HG03342 (cell line): ENCODE measurements around the gene ZNF547.
A peak's percentile ranks its signal among the peaks of the same experiment; 100 is the strongest.

Source experiments
- ATAC-seq: cut with Tn5 transposase; IDR thresholded peaks from one replicate; pipeline ENCODE4 v1.9.1; 2021; ENCODE audit warnings: mild to moderate bottlenecking, moderate library complexity; ENCODE audit not compliant: unreplicated experiment

ZNF547 gene

DNA sequence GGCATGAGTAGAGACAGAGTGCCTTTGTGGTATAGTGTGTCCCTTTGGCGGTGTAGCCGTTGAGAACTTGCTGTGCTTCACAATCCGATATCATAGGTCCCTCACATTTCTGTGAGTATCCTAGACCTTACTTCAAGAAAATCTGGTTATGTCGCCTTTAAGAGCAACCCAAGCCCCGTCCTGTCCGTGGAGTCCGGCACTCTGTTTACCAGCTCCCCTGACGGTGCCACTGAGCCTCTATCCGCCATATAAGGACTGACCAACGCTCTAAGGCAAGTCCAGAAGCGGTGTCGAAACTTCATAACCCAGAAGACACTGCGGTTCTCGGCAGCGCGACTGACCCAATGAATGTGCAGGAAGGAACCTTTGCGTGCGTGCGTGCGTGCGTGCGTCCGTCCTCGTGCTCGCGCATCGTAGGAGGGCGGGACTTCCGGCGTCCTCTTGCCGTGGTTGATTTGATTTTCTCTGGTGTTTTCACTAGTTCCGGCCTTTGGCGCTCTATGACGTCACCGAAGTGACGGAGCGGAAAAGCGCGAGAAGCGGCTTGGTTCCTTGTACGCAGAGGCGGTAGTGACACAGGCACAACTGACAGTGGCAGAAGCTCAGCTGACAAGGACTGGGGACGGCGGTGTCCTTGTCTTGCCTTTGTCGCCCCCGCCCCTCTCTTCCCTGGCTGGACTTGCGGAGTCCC lies at the start of gene ZNF547, which contains the start of gene TRAPPC2B:
ZNF547 (plus strand) TSS at position 555 of the 691 bp plus-strand sequence. CDS start 5,005 bp downstream, outside the sequence.
TRAPPC2B (plus strand) TSS at position 555 of the 691 bp plus-strand sequence. CDS start 1,283 bp downstream, outside the sequence.
- ATAC-seq = peak; percentile 90

DNA sequence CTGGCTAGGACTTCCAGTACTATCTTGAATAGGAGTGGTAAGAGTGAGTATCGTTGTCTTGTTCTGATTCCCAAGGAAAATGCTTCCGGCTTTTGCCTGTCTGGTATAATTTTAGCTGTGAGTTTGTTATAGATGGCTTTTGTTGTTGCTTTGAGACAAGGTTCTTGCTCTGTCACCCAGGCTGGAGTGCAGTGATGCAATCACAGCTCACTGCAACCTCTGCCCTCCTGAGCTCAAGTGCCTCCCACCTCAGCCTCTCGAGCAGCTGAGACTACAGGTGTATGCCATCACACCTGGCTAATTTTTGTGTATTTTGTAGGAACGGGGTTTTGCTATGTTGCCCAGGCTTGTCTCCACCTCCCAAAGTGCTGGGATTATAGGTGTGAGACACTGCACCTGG lies 49.2 kb upstream of the ZNF547 start:
- no peak for ATAC-seq

DNA sequence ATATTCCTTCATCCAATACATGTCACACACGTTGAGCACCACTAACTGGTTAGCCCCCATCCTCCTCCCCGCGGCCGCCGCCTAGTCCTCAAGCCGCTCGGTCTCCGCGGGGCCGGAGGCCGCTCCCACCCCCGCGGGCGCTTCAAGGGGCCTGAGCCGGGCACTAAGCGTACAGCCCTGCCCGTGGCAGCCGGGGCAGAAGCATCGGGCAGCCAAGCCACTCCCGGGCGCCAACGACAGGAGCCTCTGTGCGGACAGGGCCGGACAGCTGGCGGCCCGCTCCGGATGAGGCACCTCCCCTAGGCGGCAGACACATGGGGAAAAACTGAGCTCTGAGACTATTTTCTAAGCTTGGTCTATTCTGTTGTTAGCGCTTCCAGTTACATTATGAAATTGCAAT lies 45.8 kb upstream of the ZNF547 start:
- no peak for ATAC-seq

DNA sequence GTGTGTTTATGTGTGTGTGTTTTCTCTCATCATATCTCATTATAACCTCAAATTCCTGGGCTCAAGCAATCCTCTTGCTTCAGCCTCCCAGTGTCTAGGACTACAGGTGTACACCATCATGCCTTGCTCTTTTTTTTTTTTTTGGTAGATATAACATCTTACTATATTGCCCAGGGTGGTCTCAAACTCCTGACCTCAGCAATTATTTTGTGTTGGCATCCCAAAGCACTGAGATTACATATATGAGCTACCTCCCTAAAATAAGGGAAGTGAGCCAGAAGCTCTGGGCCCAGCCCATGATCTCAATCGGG lies 43.5 kb upstream of the ZNF547 start:
- ATAC-seq = no peak

DNA sequence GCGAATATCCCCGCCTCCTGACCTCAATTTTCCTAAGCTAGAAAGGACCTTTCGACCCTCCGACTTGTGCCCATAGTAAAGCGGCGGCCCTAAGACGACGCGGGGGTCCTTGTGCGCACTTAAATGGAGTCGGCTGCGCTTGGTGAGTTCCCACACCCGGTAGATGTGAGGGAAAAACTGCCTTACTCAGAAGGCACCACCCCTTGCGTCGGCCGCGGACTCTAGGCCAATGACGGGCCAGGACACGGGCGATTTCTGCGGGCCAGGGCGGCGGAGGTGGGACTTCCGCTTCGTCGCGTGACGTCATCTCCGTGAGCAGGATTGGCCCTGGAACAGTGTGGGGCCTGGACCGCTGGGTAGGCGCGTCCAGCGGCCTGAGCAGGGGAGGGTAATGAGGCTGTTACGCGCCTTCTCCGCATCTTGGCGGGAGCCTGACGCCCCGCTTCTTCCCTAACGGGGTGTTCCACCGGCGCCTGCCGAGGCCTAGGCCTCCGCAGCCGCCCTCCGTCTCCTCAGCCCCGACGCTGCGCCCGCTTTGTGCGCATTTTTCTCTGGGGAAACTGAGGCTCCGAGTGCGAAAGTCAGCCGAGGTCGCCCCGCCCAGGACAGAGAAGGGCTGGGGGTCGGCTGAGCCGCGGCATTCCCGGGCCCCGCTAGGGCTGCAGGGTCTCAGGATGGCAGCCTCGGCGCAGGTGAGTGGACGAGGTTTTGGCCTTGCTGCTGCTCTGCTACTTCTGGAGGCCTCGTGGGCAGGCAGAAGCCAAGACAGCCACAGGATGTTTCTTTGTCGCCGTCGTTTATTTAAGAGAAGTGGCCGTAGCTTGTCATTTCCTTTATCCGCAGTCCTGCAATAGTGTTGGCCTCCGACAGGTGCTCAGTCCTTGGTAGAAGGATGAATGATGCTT lies 42.9 kb upstream of the ZNF547 start, which contains the start of gene ZNF543:
ZNF543 (plus strand) TSS at position 293 of the 905 bp plus-strand sequence; CDS start at position 675, 382 bp downstream.
- ATAC-seq = peak; percentile 96

DNA sequence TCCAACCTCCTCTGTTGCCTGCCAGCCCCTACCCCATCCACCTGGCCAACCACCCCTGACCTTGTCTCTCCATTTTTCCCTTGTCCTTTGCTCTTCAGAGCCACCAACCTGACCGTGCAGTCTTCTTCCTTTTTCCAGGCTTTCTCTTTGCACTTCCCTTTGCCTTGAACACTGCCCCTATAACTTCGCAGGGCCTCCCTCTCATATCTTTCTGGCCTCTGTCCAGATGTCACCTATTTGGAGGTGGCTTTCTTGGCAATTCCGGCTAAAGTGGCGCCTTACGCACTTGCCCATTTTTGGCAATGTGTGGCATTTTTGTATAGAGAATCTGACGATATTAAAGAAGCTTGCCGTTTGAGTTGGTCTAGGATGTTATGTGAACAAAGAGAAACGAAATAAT lies 42.2 kb upstream of the ZNF547 start:
- no peak for ATAC-seq

DNA sequence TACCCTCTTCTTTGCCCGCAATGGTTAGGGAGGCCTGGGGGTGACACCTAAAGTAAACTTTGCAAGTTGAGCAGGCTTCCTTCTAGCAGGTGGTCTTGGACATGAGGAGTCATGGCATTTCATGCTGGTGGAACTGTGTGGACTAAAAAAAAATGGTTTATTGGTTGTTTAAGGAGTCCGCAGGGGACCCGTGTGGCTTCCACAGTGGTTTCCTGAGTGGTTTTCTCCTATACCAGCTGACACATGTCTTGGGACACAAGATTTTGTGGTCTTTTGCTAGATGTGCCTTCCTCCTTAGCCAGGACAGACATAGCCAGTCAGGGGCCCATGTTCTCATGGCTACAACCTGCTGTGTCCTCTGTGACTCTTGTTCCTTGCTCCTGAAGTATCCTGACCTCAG lies 41.6 kb upstream of the ZNF547 start:
- no peak for ATAC-seq

DNA sequence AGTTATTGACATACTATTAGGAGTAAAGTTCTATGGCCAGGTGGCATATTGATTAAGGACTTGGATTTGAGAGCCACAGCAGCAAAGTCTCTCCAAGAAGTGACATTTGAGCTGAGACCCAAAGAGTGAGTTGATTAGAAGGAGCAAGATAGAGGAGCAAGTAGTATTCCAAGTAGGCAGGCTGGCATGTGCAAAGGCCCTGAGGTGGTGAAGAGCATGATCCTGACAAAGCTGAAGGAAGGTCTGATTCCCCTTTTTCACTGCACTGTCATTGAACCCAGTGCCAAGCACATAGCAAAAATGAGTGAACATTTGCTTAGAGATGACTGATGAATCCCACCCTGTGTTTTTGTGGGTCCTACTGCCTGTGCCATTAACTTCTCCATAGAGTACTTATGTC lies 38.4 kb upstream of the ZNF547 start:
- ATAC-seq = no peak

DNA sequence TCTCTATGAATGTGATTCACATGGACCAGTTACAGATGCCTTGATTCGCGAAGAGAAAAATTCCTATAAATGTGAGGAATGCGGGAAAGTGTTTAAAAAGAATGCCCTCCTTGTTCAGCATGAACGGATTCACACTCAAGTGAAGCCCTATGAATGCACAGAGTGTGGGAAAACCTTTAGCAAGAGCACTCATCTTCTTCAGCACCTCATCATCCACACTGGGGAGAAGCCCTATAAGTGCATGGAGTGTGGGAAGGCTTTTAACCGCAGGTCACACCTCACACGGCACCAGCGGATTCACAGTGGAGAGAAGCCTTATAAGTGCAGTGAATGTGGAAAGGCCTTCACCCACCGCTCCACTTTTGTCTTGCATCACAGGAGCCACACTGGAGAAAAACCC lies 35.4 kb upstream of the ZNF547 start:
- no peak for ATAC-seq

DNA sequence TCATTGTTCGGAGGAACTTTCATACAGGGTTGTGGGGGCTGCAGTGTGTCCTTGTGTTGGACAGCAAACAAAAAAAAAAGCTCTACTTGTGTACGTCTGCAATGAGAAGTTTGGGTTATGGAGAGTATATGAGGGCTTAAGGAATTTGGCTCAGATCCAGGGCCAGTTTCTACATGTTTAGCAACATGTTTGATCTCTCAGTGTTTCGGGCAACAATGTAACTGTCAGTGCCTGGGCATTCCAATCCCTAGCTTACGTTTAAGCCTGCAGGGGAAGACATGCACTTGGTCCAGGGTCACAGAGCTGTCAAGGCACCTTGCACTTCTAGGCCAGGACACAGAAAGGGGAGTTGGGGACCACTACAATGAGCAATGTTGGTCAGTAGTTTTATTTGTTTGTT lies 29.2 kb upstream of the ZNF547 start:
- ATAC-seq = no peak

DNA sequence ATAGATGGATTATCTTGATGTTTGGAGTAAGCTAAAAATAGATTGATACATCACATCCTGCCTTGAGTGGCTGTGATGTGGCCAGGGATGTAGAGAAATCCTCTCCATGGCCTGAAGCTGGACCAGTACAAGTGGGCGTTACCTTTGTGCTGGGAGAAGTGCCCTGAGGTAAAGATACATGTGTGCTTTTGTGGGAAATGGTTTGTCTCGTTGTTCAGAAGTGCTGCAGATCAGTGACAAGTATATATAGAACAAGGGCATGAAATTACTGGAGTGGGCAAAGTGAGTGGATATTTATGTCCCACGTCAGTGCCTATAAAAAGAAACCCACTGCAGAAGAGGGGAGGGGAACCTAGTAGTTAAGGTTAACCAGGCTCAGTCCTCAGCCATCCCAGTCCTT lies 24.5 kb upstream of the ZNF547 start:
- no peak for ATAC-seq

DNA sequence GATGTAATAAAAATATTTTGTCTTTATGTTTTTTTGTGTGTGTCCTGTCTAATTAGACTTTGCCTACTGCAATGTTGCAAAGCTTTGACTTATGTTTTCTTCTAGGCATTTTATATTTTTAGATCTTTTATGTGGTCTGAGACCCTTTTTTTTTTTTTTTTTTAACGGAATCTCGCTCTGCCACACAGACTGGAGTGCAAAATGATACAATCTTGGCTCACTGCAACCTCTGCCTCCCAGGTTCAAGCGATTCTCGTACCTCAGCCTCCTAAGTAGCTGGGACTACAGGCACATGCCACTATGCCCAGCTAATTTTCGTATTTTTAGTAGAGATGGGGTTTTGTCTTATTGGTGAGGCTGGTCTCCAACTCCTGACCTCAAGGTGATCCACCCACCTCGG lies 20.8 kb upstream of the ZNF547 start:
- ATAC-seq = no peak

DNA sequence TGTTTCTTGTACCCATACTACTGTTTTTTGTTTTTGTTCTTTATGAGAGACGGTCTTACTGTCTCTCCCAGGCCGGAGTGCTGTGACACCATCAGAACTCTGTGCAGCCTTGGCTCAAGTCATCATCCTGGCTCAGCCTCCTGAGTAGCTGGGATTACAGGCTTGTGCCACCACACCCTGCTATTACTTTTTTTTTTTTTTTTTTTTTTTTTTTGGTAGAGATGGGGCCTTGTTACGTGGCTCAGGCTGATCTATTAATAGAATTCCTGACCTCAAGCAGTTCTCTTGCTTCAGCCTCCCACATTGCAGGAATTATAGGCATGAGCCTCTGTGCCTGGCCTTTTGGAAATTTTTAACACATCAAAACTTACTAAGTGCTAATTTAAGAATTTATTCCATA lies 15.2 kb upstream of the ZNF547 start:
- ATAC-seq = no peak

DNA sequence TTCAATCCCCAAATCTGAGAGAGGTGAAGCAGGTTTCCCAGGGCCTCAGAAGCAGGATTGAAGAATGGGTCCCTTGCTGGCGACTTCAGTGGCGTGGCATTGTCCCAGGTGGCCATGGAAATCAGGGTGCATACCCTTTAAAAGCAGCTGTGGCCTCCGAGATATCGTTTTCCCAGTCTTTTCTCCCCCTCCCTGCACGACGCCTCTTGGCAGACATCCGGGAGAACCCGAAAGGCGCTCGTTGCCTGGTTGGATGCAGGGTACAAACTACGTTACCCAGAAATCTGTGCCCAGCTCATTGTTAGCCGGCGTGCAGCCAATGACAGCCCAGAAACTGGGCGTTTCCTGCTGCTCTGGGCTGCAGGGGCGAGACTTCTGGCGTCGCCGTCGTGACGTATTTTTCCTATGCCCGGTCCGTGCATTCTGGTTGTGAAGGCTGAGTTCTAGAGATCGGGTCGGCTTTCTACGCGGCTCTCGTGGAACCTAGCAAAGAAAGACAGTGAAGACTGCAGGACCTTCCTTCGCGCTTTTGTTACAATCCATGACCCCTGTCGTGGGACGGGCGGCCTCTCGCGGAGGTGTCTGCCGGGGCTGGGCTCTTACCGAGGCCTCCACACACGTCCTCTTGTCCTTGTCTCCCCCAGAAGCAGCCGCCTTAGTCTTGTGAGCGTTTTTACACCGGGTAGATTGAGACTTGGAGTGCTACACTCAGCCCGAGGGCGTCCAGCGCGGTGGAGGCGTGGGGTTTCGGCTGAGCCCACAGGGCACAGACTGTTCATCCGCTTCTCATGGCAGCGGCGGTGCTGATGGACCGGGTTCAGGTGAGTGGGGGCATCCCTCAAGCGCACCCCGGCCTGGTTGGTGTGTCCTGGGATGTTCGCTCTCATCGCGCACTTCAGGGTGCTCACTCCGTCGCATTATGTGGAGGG lies 12.2 kb upstream of the ZNF547 start, which contains the start of gene ZNF304:
ZNF304 (plus strand) TSS at position 395 of the 929 bp plus-strand sequence; CDS start at position 789, 394 bp downstream.
- ATAC-seq = peak; percentile 97

DNA sequence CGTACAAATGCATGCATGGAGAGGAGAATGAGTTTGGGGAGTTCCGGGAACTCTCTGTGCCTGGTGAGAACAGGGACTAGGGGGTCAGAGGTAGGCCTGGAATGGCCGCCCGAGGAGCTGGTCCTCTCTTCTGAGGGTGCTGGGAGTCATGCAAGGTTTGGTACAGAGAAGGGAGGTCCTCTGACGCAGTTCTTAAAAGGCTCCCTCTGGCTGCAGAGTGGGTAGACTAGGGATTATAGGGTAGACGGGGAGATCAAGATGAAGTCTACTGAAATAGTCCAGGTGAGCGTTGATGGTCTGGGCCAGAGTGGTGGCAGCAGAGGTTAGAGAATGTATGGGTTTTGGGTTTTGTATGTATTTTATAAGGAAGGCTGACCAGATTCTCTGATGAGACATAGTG lies 11.5 kb upstream of the ZNF547 start:
- no peak for ATAC-seq

DNA sequence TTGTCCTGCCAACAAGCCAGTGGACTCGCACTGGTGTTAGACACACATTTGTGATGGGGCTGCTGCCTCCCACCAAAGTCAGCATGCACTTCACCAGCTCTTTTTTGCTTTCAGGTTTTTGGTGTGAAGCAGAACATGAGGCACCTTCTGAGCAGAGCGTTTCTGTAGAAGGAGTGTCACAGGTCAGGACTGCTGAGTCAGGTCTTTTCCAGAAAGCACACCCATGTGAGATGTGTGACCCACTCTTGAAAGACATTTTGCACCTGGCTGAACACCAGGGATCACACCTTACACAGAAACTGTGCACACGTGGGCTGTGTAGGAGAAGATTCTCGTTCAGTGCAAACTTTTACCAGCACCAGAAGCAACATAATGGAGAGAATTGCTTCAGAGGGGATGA lies 7.4 kb upstream of the ZNF547 start:
- no peak for ATAC-seq

DNA sequence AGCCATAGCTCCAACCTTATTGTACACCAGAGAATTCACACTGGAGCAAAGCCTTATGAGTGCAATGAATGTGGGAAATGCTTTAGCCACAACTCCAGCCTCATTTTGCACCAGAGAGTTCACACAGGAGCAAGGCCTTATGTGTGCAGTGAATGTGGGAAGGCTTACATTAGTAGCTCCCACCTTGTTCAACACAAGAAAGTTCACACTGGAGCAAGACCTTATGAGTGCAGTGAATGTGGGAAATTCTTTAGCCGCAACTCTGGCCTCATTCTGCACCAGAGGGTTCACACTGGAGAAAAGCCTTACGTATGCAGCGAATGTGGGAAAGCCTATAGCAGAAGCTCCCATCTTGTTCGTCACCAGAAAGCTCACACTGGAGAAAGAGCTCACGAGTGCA lies 5.9 kb upstream of the ZNF547 start:
- ATAC-seq = no peak

DNA sequence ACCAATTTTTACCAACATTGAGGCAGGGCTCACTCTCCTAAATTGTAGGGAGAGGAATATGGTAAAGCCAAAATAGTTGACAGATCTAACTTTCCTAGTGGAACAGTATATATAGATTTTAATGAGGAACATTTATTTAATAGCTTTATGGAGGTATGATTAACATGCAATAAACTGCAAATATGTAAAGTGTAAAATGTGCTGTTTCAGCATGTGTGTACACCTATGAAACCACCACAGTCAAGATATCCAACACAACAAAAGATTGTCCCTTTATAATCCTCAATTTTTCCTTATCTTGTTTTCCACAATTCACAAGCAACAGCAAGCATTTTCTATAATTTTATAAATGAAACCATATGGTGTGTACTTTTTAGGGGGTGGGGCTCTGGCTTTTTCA lies 4.1 kb upstream of the ZNF547 start:
- no peak for ATAC-seq

DNA sequence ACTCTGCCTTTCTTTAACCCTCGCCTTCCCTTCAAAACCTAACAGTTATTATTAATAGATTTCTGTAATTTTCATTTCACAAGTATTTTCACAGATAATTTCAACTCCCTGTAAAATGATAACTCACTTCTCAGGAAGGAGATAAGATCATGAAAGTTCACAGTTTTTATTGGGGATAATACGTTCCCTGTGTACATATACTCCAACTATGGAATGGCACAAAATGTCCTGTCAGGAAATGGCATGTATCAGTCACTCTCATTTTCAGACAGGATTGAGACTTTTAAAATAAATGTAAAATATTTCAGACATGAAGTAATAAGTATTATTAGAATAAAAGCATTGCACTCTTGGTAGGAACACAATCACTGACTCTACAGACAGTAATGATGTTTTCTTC lies 932 bp upstream of the ZNF547 start:
- no peak for ATAC-seq

DNA sequence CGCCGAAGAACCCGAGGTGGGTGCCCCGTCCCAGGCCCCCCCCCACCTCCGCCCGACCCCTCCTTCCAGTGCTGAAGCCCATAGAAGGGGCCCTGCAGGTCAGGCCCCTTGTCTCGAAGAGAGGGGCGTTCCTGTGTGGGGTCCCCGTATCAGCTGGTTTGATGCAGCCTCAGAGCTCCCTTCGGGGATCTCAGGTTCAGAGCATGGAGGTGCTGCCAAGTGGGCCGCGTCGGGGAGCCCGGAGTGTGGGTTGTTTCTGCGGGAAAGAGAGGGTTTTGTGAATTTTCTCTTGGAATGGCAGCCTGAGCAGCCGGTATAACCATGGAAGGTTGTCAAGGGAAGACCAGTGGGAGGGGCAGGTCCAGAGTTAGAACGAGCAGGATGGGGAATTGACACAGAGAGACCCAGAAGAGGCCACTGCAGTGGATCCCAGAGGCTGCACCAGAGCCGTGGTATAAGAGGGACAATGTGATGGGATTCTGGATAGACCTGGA lies 384 bp downstream of the ZNF547 start:
- no peak for ATAC-seq

DNA sequence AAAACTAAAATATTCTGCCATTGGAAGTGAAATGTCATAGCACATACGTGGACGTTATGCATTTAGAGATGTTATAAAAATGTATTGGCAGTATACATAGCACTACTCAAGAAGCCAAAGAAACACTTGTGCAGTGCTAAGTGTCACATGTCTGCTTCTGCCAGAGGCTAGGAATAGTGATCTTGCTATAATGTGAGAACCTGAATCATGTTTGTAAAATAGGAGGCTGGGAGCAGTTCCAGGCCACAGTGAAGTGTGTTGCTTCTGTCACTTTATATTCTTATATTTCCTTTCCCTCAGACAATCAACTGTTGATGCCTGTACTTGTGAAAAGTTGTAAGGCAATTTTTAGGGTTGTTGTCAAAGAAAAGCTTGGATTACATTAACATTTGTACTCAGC lies 3.4 kb downstream of the ZNF547 start:
- ATAC-seq = no peak
